GM12874 (cell line): ENCODE data around the gene TP53I13.

Source experiments
- CTCF ChIP-seq: IDR thresholded peaks from 2 replicates; pipeline ENCODE4 v1.5.1; 2011; ENCODE audit warnings: low read depth, mild to moderate bottlenecking, control low read depth, low read length, moderate library complexity; ENCODE audit not compliant: insufficient read depth

The TP53I13 gene

DNA sequence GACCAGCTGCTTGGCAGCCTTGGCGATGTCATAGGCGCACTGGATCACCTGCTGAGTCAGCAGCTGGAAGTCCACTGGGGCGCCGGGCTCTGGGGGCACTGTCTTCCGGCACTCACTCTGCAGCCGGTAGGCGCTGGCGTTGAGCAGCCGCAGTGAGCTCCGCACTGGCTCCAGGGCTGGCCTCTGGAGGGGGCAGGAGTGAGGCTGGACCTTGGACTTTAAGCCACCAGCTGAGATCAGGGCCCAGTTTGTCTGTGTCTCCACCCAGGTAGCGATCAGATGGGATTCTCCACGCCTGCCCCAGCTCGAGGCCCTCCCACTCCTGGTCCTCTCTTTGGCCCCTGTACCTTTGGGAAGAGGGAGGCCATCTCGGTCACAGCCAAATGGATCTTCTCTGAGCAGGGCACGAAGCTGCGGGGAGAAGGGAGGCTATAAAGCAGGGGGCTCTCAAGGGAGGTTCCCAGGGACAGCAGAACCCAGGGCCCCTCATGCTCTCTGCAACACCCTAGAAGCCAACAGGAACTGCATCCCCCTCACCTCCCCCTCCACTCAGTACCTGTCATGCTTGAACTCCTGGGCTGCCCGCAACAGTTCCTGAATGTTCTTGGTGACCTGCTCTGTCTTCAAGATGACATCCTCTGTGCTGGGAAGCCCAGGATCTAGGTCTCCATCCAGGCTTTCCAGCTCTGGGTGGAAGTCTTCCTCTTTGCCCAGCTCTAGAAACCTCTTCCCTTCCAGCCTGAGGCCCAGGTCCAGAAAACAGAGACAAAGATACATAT lies 6.4 kb downstream of the TP53I13 start:
- TF ChIP-seq CTCF, result no peak

DNA sequence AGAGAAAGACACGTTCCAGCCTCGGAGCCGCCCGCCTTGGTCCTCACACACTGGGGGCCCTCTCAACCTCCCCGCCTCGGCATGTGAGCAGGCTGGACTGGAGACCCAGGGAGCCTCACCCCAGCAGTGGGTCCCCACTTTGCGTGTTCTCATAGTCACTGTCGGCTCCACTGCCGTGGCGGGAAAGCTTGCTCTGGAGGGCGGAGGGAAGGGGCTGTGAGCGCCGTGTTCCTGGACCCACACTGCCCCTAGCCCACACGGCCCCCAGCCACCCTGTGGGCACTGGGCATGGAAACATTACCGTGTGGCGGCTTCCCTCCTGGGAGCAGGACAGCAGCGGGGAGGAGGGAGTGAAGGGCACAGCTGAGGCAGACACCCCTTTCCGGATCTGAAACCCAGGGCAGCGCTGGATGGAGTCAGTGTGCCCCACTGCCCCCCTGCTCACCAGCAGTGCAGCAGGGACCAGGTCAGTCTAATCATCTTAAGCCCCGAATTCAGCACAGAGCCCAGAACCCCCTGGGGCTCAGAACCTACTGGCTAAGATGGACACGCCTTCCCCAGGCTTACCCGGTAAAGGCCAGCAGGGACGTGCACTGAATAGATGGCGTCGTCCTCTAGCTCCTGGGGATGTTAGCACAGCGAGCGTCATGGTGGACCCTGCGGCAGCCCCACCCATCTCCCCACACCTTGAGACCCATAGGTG lies 7.2 kb downstream of the TP53I13 start:
- no peak for TF ChIP-seq CTCF

GRCh38 chr17:29576214-29577000 lies 7.9 kb downstream of the TP53I13 start:
- TF ChIP-seq CTCF, result no peak

- TF ChIP-seq CTCF, result no peak
Observed at GRCh38 chr17:29577001-29577370, 8.5 kb downstream of the TP53I13 start.

DNA sequence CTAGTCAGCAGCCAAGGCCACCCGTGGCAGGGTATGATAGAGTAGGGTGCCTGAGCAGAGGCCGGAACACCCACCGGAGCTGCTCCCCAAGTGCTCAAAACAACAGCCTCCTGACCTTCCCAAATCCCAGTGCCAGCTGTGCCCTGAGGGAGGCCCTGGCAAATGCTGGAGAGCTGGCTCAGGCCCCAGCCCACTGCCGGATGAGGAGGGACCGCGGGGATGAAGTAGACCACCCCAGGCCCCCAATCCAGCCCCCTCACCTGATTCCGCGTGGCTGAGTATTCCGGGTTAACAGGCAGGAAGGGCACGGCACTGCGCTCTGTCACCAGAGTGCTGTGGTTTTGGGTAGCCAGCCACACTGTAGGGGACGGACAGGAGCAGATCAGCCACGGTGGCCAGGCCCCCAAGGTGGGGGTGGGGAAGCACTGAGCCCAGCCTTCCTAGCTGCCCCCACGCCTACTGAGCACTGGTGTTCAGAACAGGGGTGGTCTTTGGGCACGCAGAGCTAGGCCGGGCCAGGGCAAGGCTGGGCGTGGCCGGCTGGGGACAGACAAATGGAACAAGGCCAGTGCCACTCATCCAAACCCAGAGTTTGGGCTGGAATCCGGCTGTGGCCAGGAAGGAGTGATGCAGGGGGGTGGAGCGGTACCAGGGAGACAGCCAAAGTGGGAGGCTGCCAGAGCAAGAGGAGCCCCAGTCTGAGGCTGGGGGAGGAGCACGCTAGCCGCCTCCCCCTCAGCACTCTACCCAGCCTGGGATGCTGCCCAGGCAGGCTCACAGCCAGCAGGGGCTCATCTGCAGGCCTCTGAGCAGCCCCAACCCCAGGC lies 9.1 kb downstream of the TP53I13 start:
- no peak for TF ChIP-seq CTCF

DNA sequence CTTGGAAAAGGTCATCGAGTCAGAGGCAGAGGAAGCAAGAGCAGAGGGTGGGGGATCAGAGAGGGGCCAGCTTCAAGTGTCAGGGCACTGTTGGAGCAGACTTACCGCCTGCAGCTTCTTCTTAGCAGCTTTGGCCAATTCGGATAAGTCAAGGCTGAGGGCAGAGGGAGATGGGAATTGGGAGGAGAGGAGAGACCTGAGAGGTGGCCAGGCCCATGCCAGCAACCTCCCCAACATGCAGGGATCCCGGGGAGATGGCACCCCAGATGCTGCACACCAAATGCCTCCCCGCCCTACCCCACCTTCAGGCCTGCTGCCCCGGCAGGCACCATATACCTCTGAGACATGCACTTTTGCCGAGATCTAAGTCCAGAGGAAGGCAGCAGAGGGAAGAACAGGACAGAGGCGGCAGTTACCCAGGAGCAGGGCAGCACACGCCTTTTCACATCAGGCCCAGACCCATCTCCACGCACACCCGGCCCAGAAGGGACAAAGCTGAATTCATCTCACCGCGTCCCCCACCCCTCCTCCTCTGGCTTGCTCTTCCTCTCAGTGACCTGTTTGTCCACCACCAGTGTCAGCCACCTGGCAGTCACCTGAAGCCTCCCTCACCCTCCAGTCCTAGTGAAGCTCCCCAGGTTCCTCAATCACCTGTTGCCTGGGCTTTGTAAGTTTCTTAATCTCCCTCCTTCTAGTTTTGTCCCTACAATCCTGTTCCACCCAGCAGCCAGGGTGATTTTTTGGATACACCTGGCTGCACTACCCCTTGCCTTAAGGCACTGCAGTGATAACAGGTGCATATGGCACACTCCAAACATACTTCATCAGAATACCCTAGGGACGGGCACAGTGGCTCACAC lies 10.4 kb downstream of the TP53I13 start:
- no peak for TF ChIP-seq CTCF
